Measurements from ENCODE around the gene NAPA.
A peak's percentile ranks its signal among the peaks of the same experiment; 100 is the strongest.

The NAPA gene

DNA sequence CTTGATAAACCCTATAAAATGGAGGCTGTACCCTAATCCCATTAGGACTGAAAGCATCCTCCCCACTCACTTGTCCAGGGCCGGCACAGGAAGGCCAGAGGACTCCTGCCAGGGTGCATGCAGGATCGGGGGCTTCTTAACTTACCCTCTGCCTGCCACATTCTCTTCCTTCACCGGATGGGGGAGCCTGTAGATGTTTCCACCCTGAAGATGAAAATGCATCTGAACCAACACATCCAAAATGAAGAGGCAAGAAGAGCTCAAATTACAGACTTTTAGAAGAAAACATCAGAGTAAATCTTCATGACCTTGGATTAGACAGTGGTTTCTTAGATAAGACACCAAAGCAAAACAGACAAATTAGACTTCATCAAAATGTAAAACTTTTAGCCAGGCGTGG is 25.9 kb upstream of the NAPA start:
- no peak overlapping the region for H3K4me3 ChIP-seq (ENCODE audit: control insufficient read depth, low read depth, low read length)
- TF ChIP-seq, protein P1, sequence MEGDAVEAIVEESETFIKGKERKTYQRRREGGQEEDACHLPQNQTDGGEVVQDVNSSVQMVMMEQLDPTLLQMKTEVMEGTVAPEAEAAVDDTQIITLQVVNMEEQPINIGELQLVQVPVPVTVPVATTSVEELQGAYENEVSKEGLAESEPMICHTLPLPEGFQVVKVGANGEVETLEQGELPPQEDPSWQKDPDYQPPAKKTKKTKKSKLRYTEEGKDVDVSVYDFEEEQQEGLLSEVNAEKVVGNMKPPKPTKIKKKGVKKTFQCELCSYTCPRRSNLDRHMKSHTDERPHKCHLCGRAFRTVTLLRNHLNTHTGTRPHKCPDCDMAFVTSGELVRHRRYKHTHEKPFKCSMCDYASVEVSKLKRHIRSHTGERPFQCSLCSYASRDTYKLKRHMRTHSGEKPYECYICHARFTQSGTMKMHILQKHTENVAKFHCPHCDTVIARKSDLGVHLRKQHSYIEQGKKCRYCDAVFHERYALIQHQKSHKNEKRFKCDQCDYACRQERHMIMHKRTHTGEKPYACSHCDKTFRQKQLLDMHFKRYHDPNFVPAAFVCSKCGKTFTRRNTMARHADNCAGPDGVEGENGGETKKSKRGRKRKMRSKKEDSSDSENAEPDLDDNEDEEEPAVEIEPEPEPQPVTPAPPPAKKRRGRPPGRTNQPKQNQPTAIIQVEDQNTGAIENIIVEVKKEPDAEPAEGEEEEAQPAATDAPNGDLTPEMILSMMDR (conservative IDR thresholded peaks at IDR 0.05; ENCODE audit: control insufficient read depth, insufficient read depth, low read depth, low read length) = peak; percentile 47
- peak; percentile 57 for DNase-seq (ENCODE audit: low read depth)

DNA sequence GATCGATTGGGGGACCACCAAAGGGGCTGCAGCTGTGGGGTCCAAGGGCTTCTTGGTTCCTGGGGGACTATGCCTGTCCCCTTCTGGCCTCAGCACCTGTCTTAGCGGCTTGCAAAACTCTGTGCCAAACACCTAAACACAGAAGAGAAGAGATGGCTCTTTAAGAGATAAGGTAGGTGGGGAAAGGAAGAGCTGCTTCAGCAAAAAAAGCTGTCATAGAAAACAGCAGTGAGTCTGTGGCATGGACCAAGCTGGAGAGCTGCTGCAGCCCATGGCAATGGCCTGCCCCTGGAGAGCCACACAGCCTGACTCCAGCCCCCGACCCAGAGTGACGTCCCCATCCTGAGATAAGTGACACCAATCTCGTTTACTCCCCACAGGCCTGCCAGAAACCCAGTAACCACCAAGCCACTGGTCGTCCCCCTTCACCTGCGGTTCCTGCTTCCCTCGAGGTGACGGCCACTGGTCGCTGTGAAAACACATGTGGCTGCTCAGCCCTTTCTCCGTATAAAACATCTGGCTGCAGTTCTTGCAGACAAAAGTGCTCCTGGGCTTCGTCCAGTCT is 25.0 kb upstream of the NAPA start:
- no peak overlapping the region for H3K4me3 ChIP-seq (ENCODE audit: control insufficient read depth, low read depth, low read length)
- TF ChIP-seq, protein P1 (conservative IDR thresholded peaks at IDR 0.05; ENCODE audit: control insufficient read depth, insufficient read depth, low read depth, low read length) = no peak
- DNase-seq (ENCODE audit: low read depth) = no peak

DNA sequence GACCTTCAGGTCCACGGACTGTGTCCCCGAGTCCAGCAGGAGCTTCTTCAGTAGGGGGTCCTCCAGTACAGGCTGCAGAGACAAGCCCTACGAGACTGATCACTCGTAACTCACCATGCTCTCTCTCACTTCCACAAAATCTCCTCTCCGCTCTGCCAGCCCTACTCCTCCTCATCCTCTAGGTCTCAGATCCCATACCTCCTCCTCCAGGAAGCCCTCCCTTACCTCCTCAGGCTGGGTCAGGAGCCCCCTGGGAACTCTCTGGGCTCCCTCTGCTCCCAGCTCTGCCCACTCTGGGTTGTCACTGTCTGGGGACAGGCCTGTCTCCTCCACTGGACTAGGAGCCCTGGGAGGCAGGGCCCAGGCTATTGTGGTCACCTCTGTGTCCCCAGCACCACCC is 23.9 kb upstream of the NAPA start:
- H3K4me3 ChIP-seq (ENCODE audit: control insufficient read depth, low read depth, low read length) = no peak overlapping the region
- TF ChIP-seq, protein P1 (conservative IDR thresholded peaks at IDR 0.05; ENCODE audit: control insufficient read depth, insufficient read depth, low read depth, low read length) = no peak
- DNase-seq (ENCODE audit: low read depth) = no peak

DNA sequence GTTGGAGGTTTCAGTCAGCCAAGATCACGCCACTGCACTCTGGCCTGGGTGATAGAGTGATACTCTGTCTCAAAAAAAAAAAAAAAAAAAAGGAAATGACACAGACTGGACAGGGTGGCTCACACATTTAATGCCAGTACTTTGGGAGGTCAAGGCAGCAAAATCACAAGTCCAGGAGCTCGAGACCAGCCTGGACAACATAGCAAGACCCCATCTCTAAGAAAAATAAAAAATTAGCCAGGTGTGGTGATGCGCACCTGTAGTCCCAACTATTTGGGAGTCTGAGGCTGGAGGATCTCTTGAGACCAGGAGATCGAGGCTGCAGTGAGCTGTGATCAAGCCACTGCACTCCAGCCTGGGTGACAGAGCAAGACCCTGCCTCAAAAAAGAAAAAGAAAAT is 22.6 kb upstream of the NAPA start:
- DNase-seq (ENCODE audit: low read depth) = no peak
- TF ChIP-seq, protein P1 (conservative IDR thresholded peaks at IDR 0.05; ENCODE audit: control insufficient read depth, insufficient read depth, low read depth, low read length) = no peak
- H3K4me3 ChIP-seq (ENCODE audit: control insufficient read depth, low read depth, low read length) = no peak overlapping the region

DNA sequence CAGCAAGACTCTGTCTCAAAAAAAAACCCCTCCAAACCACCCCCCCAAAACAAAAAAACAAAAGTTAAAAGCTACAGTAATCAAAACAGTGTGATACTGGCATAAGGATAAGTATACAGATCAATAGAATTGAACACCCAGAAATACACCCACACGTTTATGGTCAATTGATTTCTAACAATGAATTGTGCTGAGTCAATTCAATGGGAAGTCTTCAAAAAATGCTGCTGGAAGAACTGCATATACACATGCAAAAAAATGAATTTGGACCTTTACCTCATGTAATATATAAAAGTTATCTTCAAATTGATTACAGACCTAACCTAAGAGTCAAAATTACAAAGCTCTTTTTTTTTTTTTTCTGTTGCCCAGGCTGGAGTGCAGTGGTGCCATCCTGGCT is 19.8 kb upstream of the NAPA start:
- H3K4me3 ChIP-seq (ENCODE audit: control insufficient read depth, low read depth, low read length) = no peak overlapping the region
- TF ChIP-seq, protein P1 (conservative IDR thresholded peaks at IDR 0.05; ENCODE audit: control insufficient read depth, insufficient read depth, low read depth, low read length) = no peak
- DNase-seq (ENCODE audit: low read depth) = no peak

DNA sequence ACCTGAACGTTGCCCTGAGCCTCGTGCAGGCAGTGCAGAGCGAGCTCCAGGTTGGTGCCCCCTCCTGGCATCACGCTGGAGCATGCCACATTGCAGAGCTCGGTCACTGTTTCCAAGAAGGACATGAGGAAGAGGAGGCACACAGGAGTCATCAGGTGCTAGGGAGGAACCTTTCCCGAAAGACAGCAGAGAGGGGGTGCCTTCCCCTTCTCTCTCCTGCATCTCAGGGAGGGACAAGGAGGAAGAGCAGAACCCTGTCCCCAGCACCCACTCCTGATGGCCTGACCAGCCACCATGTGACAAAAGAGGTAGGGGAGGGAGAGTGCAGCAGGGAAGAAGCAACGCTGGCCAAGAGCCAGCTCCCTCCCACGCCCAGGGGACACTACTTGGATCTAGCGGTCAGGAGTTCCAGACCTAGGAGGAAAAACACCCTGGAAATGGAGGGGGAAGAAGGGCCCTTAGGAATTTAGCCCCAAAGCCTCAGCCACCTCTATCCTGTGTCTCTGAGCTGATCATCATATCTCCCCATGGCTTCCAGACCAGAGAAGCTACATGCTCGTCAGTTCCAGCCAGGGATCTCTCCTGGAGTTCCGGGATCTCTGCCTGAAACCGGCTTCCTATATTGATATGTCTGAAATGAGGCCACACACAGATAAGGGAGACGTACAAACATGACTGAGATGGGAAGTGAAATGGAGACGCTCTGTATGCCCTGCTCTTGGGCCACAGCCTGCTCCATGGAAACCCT is 17.0 kb upstream of the NAPA start:
- DNase-seq (ENCODE audit: low read depth) = no peak
- no peak overlapping the region for H3K4me3 ChIP-seq (ENCODE audit: control insufficient read depth, low read depth, low read length)
- TF ChIP-seq, protein P1 (conservative IDR thresholded peaks at IDR 0.05; ENCODE audit: control insufficient read depth, insufficient read depth, low read depth, low read length) = no peak

All from fibroblast of mammary gland (primary cell).